DOHH2 (cell line): ENCODE results near the gene JCAD.

ENCODE experiments used
- H3F3A ChIP-seq: fragments of 200-600 bp; sonication (generic), shearing (Covaris generic); 2 replicates; pipeline ENCODE4 v1.6.0; 2016; ENCODE audit warnings: antibody characterized with exemption, mild to moderate bottlenecking; ENCODE audit not compliant: control insufficient read depth, insufficient read depth
- H3K27ac ChIP-seq: fragments of 200-600 bp; sonication (generic); 2 replicates; pipeline ENCODE4 v1.5.1; 2014; ENCODE audit warnings: low read depth, mild to moderate bottlenecking, low read length, moderate library complexity
- H3K27me3 ChIP-seq: fragments of 200-600 bp; sonication (generic); 2 replicates; pipeline ENCODE4 v1.6.1; 2014; ENCODE audit warnings: mild to moderate bottlenecking, low read length, mixed read lengths; ENCODE audit not compliant: control insufficient read depth
- H3K36me3 ChIP-seq: fragments of 200-600 bp; sonication (generic); 2 replicates; pipeline ENCODE4 v1.6.1; 2014; ENCODE audit warnings: mild to moderate bottlenecking, low read length, moderate library complexity, mixed read lengths; ENCODE audit not compliant: control insufficient read depth
- H3K4me1 ChIP-seq: fragments of 200-600 bp; sonication (generic); 2 replicates; pipeline ENCODE4 v1.6.1; 2014; ENCODE audit warnings: mild to moderate bottlenecking, low read length, mixed read lengths; ENCODE audit not compliant: control insufficient read depth
- H3K4me2 ChIP-seq: fragments of 200-600 bp; sonication (generic); 2 replicates; pipeline ENCODE4 v1.6.0; 2014; ENCODE audit warnings: mild to moderate bottlenecking, low read length, moderate library complexity
- H3K4me3 ChIP-seq: fragments of 200-600 bp; sonication (generic); 2 replicates; pipeline ENCODE4 v1.5.1; 2014; ENCODE audit warnings: mild to moderate bottlenecking, low read length, mixed read lengths
- H3K79me2 ChIP-seq: fragments of 200-600 bp; sonication (generic); 2 replicates; pipeline ENCODE4 v1.6.1; 2014; ENCODE audit warnings: mild to moderate bottlenecking, low read length, mixed read lengths; ENCODE audit not compliant: control insufficient read depth
- H3K9me2 ChIP-seq: fragments of 200-600 bp; sonication (generic); replicated peaks from 2 replicates; pipeline ENCODE4 v1.6.1; 2014; ENCODE audit warnings: mild to moderate bottlenecking, low read length, mixed read lengths; ENCODE audit not compliant: control insufficient read depth
- H3K9me3 ChIP-seq: fragments of 200-600 bp; sonication (generic); 2 replicates; pipeline ENCODE4 v1.6.1; 2014; ENCODE audit warnings: antibody characterized with exemption, low read length, mixed read lengths; ENCODE audit not compliant: control insufficient read depth, insufficient read depth
- H4K20me1 ChIP-seq: fragments of 200-600 bp; sonication (generic); 2 replicates; pipeline ENCODE4 v1.6.0; 2014; ENCODE audit warnings: low read depth, mild to moderate bottlenecking, antibody characterized with exemption, low read length, moderate library complexity; ENCODE audit not compliant: control insufficient read depth, insufficient read depth
- EZH2phosphoT487 ChIP-seq: fragments of 200-600 bp; sonication (generic); IDR thresholded peaks from 2 replicates; pipeline ENCODE4 v1.6.1; 2017; ENCODE audit warnings: borderline replicate concordance, mild to moderate bottlenecking, antibody characterized with exemption, low read length, moderate library complexity, mixed read lengths
- TF ChIP-seq, protein P1 (sequence below): fragments of 200-600 bp; sonication (generic); IDR thresholded peaks from one replicate; pipeline ENCODE4 v1.5.1; 2014; ENCODE audit warnings: antibody characterized with exemption, mild to moderate bottlenecking, low read depth, low read length; ENCODE audit not compliant: poor library complexity, severe bottlenecking

Gene JCAD

DNA sequence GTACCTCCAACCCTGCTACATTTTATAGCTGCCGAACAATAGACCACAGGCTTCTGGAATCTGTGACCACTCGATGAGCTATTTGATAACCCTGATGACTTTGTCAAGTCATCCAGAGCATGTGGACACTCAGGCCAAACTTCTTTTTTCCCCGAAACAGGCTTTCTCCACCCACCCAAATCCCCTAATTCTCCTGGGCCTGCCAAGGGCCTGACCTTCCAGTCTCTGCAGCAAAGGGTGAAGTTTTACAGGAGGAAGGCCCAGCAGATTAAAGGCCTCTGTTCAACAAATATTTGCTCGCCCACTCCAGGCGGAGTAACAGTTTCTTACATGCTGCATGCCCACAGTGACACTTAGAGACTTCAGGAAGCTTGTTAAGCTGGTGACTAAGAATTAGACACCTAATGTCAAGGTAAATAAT lies 2.0 kb downstream of the JCAD start:
- no peaks in the 10 kb centered on the region for H3K4me1 ChIP-seq
- H3F3A ChIP-seq, result no peaks in the 10 kb centered on the region
- H3K27ac ChIP-seq, result no peak overlapping the region
- no peaks in the 10 kb centered on the region for H3K79me2 ChIP-seq
- no peaks in the 10 kb centered on the region for H4K20me1 ChIP-seq
- no peaks in the 10 kb centered on the region for H3K9me3 ChIP-seq
- H3K4me2 ChIP-seq, result no peak overlapping the region
- H3K27me3 ChIP-seq, result 0 out of 2 replicates have a peak, but pooled peaks cover 4% of the 10 kb centered on the region
- no peaks in the 10 kb centered on the region for H3K36me3 ChIP-seq
- H3K9me2 ChIP-seq, result no peaks in the 10 kb centered on the region
- H3K4me3 ChIP-seq, result no peak overlapping the region
- no peak for TF ChIP-seq EZH2phosphoT487
- TF ChIP-seq, protein P1, sequence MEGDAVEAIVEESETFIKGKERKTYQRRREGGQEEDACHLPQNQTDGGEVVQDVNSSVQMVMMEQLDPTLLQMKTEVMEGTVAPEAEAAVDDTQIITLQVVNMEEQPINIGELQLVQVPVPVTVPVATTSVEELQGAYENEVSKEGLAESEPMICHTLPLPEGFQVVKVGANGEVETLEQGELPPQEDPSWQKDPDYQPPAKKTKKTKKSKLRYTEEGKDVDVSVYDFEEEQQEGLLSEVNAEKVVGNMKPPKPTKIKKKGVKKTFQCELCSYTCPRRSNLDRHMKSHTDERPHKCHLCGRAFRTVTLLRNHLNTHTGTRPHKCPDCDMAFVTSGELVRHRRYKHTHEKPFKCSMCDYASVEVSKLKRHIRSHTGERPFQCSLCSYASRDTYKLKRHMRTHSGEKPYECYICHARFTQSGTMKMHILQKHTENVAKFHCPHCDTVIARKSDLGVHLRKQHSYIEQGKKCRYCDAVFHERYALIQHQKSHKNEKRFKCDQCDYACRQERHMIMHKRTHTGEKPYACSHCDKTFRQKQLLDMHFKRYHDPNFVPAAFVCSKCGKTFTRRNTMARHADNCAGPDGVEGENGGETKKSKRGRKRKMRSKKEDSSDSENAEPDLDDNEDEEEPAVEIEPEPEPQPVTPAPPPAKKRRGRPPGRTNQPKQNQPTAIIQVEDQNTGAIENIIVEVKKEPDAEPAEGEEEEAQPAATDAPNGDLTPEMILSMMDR, result no peak

DNA sequence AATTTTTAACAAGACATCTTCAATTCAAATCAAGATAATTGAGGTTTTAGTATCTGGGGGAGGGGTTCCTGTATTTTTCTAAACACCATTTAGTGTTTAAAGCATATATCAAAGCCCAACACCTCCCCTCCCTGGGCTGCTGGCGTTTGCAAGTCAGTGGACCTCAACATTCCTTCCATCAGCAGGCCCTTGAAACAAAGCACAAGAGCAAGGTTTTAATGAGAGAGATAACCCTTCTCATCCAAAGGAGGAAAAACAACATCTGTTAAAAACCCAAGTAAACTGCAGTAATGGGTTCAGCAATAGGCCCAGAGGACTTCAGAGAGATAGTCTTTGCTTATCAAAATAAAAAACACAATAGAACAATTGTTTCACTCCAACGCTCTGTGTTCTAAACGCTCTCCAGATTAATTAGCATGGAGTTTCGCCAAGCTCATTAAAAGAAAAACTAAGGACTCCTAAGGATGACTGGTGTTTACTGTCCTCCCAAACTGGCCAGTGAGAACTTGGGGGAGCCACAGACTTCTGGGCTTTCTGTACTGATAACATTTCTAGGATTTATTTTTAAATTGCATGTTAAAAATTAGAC lies 2.5 kb downstream of the JCAD start:
- Histone ChIP-seq H3K4me3 (no peak overlapping the region), H3K4me2 (no peak overlapping the region)

DNA sequence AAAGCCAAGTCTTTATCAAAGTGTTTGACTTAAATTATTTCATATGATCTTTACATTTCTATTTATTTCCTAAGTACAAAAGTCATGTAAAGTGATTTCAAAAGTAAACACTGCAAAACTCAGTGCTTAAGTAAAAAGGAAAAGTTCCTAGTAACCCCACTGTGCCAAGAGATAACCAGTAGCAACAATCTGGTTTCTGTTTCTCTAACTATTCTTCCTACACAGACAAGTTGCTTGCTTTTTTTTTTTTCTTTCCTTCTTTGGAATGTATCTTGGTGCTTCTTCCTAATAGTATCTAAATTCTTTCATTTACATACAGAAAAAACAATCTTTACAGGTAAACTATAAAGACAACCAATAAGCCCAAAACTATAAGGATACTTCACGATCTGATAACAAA lies 3.1 kb downstream of the JCAD start:
- Histone ChIP-seq H3F3A (no peaks in the 10 kb centered on the region), H3K9me3 (no peaks in the 10 kb centered on the region), H3K79me2 (no peaks in the 10 kb centered on the region), H3K4me1 (no peaks in the 10 kb centered on the region), H3K4me3 (no peak overlapping the region), H3K9me2 (no peaks in the 10 kb centered on the region), H4K20me1 (no peaks in the 10 kb centered on the region), H3K36me3 (no peaks in the 10 kb centered on the region), H3K27me3 (0 out of 2 replicates have a peak, but pooled peaks cover 4% of the 10 kb centered on the region), H3K4me2 (no peak overlapping the region), H3K27ac (no peak overlapping the region)
- no peak for TF ChIP-seq EZH2phosphoT487
- TF ChIP-seq, protein P1, result no peak

More for the DNA sequence above, 2.5 kb downstream of the JCAD start:
- Histone ChIP-seq H4K20me1 (no peaks in the 10 kb centered on the region), H3K4me1 (no peaks in the 10 kb centered on the region), H3K27ac (no peak overlapping the region), H3K36me3 (no peaks in the 10 kb centered on the region), H3F3A (no peaks in the 10 kb centered on the region), H3K9me2 (no peaks in the 10 kb centered on the region), H3K27me3 (0 out of 2 replicates have a peak, but pooled peaks cover 4% of the 10 kb centered on the region), H3K9me3 (no peaks in the 10 kb centered on the region), H3K79me2 (no peaks in the 10 kb centered on the region)
- TF ChIP-seq, protein P1, result no peak
- no peak for TF ChIP-seq EZH2phosphoT487
